Calu3 (cell line): ENCODE results near the gene ITIH3. TPM values are rescaled to one million over a fixed set of nuclear protein-coding genes. Genes with fewer than 3 reads are reported as not detected.

Experiments
- BruUV-seq: library from RNA; stranded (reverse); fragments of 400-500 nt; replicated peaks from 2 replicates; lab custom pipeline; 2021; lab: Mats Ljungman, UMichigan
- CTCF ChIA-PET: fragments of 300-600 bp; sonication (Branson Sonifier 250); formaldehyde crosslinking; loops from one replicate; lab custom pipeline; 2022; ENCODE audit warnings: antibody characterized with exemption; lab: Charles Lee
- DNase-seq: peaks from one replicate; pipeline ENCODE4 v3.0.0; 2022
- H3K27ac Mint-ChIP-seq: one replicate; pipeline ENCODE4 v1.8.0; 2022; ENCODE audit warnings: mixed read lengths; ENCODE audit not compliant: unreplicated experiment
- H3K27me3 Mint-ChIP-seq: one replicate; pipeline ENCODE4 v1.8.0; 2022; ENCODE audit warnings: mixed read lengths; ENCODE audit not compliant: unreplicated experiment
- H3K36me3 Mint-ChIP-seq: one replicate; pipeline ENCODE4 v1.8.0; 2022; ENCODE audit warnings: mild to moderate bottlenecking, moderate library complexity, mixed read lengths; ENCODE audit not compliant: insufficient read depth, unreplicated experiment
- H3K4me1 Mint-ChIP-seq: one replicate; pipeline ENCODE4 v1.8.0; 2022; ENCODE audit warnings: mild to moderate bottlenecking, low read depth, mixed read lengths; ENCODE audit not compliant: unreplicated experiment
- H3K4me3 Mint-ChIP-seq: one replicate; pipeline ENCODE4 v1.8.0; 2022; ENCODE audit warnings: mild to moderate bottlenecking, low read depth, moderate library complexity, mixed read lengths; ENCODE audit not compliant: unreplicated experiment
- H3K9me3 Mint-ChIP-seq: one replicate; pipeline ENCODE4 v1.8.0; 2022; ENCODE audit warnings: low read depth, mixed read lengths; ENCODE audit not compliant: unreplicated experiment
- CTCF ChIP-seq: fragments of 200-600 bp; IDR thresholded peaks from one replicate; pipeline ENCODE4 v1.8.0; 2022; ENCODE audit warnings: antibody characterized with exemption; ENCODE audit not compliant: unreplicated experiment
- intact Hi-C: fragments of 100-400 bp; cut with micrococcal nuclease; formaldehyde crosslinking; loops from one replicate; pipeline ENCODE4 v1.10.0; 2022; ENCODE audit not compliant: unreplicated experiment
- total RNA-seq: library from RNA; stranded (reverse); gene quantifications from 2 replicates; pipeline ENCODE4 v1.2.3, GENCODE V29; 2022

Gene ITIH3
- total RNA-seq, 1 experiment from 2014 or later = not detected

DNA sequence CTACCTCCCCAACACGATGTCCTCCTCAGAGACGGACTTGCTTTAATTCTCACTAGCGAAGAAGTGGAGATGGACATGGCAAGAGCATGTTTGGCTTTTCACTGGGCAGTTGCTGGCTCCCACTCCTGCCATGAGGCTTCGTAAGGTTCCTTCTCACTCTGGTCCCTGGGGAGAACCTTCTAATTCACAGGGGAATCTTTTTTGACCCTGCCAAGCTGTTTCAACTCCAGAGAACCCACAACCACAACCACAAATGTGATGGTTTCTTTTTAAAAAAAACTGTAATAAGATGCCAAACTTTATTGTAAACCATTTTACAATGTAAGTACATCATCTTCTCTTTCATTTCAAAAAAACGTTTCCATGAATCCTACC is 41.9 kb downstream of the ITIH3 start:
- CTCF ChIA-PET = interaction anchor here (1.1 kb wide), 1 partner anchor 9 kb away, joined by 3 read pairs; no protein-coding TSS in a partner anchor
- no peak overlapping the region for H3K4me3 Mint-ChIP-seq
- H3K4me1 Mint-ChIP-seq = peaks cover 3% of the 10 kb centered on the region
- no peak for TF ChIP-seq CTCF
- no TSS peak for BruUV-seq
- intact Hi-C loops = no loop called here
- H3K36me3 Mint-ChIP-seq = no peaks in the 10 kb centered on the region
- H3K9me3 Mint-ChIP-seq = no peaks in the 10 kb centered on the region
- no peak overlapping the region for H3K27ac Mint-ChIP-seq
- H3K27me3 Mint-ChIP-seq = no peaks in the 10 kb centered on the region
- DNase-seq = no peak

- no peaks in the 10 kb centered on the region for H3K36me3 Mint-ChIP-seq
- intact Hi-C loops = no loop called here
- no peak for TF ChIP-seq CTCF
- no peaks in the 10 kb centered on the region for H3K4me1 Mint-ChIP-seq
- no peaks in the 10 kb centered on the region for H3K27me3 Mint-ChIP-seq
- DNase-seq = no peak
- CTCF ChIA-PET = interaction anchor here (0.5 to 1.1 kb wide), 2 partner anchors 10 to 44 kb away, joined by 3 to 4 read pairs; no protein-coding TSS in a partner anchor
- H3K9me3 Mint-ChIP-seq = no peaks in the 10 kb centered on the region
- BruUV-seq = no TSS peak
- no peak overlapping the region for H3K4me3 Mint-ChIP-seq
- no peak overlapping the region for H3K27ac Mint-ChIP-seq
Measured at GRCh38 chr3:52836986-52837385, 42.4 kb downstream of the ITIH3 start.

GRCh38 chr3:52838561-52839267 is 44.1 kb downstream of the ITIH3 start:
- Mint-ChIP-seq H3K4me3 (no peak overlapping the region), H3K27ac (no peak overlapping the region), H3K36me3 (no peaks in the 10 kb centered on the region), H3K4me1 (no peaks in the 10 kb centered on the region), H3K9me3 (no peaks in the 10 kb centered on the region), H3K27me3 (no peaks in the 10 kb centered on the region)
- intact Hi-C loops = no loop called here
- no peak for DNase-seq
- BruUV-seq = no TSS peak
- TF ChIP-seq CTCF = no peak
- CTCF ChIA-PET = no interaction called here

- Mint-ChIP-seq H3K4me1 (no peaks in the 10 kb centered on the region), H3K36me3 (no peaks in the 10 kb centered on the region), H3K4me3 (no peak overlapping the region), H3K27ac (no peak overlapping the region), H3K9me3 (no peaks in the 10 kb centered on the region), H3K27me3 (no peaks in the 10 kb centered on the region)
- no peak for DNase-seq
- intact Hi-C loops = no loop called here
- no peak for TF ChIP-seq CTCF
- CTCF ChIA-PET = no interaction called here
- BruUV-seq = no TSS peak
Measured at GRCh38 chr3:52839268-52839575, 44.6 kb downstream of the ITIH3 start.
